ENCODE results near the gene PCBP2.

PCBP2 gene

DNA sequence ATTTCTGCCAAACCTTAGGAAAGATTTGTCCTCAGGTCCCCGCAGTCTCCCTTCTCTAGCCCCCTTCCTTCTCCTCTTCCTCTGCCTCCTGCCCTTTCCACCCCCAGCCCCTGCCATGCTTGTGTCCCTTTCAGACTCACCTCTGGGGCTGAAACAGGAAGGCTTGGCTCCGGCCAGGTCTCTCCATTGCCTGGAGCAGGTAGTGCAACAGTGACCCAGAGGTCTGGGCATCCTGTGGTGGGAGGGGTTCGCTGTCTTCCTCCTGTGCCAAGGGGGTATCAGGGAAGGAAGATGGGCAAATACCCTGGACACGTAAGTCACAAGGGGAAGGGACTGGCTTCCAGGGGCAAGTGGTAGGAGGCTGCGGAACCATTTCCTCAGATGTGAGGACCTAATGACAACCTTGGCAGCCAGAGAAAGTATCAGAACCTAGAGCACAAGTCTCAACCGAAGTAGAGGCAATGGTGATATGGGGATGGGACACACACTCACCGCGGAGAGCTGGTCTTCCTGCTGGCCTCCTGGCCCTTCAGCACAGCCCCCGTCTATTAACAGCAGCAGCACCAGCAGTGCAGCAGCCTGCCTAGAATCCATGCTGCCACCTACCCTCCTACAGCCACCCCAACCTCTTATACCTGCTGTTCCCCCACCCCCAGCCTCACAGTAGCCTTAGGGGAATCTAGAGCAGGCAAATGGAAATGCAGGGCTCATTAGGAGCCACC, 55.1 kb downstream of the PCBP2 start, which contains the start of gene NPFF:
NPFF (minus strand) TSS at position 604 of the 722 bp plus-strand sequence; CDS start at position 594, 10 bp downstream.
- no peak for DNase-seq

DNA sequence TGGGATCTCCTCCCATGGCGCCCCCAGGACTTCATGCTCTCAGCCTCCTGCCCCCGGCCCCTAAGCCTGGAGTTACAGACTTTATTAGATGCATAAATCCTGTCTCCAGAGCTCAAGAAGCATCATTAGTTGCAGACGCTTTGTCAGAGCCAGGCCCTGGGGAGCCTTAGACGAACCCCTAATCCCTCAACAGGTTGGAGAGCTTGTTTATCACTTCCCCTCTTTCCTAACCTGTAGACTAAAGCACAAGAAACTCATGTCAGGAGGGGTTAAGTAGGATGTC, 55.6 kb downstream of the PCBP2 start:
- no peak for DNase-seq

DNA sequence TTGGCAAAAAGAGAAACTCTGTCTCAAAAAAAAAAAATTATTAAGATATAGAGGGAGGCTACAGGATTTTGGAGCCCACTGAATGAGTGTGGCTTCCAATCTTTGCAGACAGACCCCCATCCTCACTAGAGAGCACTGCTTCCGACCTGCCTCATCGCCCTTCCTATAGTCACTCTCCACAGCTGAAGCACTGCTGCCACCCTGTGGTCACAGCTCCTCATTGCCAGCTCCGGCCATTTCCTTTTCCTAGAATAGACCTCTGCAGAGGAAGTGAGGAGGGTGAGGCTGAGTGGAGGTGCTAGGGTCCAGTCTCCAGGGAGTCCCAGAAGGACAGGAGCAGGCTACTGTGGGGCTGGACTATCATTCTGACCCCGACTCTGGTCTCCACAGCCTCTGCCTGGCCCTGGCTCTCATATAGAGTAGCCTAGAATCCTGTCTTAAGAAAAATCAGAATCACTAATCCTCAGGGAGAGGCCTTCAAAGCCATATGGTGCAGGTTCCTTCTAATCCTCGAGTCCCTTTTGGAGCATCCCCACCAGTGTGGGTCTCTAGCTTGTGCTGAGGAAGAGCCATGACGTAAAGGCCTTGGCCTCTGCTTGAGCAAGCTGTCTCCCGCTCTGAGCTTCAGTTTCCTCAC, 56.8 kb downstream of the PCBP2 start:
- DNase-seq = peak in 49 of 51 donors; percentile 17 to 88 (median 64)

DNA sequence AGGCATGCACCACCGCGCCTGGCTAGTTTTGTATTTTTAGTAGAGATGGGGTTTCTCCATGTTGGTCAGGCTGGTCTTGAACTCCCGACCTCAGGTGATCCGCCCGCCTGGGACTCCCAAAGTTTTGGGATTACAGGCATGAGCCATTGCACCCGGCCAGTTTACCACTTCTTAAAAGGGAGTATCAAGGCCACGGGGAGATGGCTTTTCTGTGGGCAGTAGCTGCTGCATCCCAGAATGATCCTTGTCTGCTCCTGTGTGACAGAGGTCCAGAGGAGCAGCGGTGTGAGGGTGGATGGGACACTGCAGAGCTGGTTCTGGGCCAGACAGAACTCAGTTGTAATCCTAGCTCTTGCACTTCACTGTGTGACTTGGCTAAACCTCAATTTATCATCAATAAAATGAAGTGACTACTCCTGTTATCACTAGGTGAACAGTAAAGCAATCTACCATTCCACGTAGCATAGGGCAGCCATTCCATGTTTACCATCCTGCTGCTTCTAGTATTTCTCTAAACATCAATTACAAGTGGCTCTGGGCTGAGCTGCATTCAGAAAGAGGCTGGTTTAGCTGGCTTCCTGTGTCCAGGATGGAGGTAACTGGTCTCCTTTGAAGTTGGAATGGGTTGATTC, 58.4 kb downstream of the PCBP2 start:
- DNase-seq = no peak

DNA sequence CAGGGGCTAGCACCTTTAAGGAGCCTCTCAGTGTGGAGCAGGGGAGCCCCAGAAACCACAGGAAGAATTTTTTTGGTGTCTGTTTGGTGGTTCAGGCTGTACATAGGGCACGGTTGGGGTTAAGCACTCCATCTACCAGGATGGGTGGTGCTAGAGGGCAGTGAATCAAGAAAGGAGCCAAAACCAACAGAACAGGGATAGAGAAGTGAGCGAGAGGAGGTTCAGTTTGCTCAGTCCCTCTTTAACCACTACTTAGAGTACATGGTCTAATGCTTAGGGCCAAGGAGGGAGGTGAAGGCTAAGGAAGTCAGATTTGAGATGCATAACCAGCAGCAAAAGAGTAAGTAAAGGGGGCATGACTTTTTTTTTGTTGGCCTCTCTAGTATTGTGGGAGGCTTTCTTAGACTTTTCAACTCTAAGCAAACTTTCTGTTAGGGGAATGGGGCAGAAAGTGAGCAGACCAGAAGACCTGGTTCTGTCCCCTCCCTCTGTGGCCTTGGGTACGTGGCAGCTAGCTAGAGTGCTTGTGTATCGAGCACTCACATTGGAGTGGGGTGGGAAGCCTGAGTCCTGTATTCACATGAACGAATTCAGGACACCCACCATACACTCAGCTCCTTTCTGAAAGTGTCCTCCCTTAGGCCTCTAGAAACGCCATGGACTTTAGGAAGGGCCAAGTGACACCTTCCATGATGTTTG, 62.0 kb downstream of the PCBP2 start:
- DNase-seq = no peak

DNA sequence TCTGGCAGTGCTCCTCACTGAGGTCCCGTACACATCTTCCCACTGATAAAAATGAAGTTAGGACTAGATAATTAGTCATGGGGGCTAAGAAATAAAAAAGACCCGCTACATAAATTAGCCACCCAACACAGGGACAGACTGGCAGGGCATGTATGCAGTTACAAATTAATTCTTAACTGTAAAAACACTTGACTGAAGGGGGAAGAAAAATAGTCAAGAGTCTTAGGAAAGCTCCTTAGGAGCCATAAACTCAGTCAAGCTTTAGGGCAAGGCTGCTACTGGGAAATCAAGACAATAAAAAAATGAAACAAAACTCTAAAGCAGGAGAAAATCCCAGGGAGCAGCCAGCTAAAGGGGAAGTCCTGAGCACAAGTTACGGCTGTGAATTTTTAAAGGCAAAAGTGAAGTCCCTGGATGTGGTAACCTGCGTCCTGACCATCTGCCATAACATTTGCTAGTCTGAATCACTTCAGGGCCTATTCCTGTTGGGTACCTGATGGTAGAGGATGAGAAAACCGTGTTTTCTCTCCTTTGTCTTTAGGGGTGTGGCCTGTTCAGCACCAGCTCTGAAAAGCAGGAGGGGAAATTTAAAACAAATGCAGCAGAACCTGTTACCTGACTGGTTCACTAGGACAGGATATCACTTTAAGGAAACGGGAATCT, 62.9 kb downstream of the PCBP2 start:
- no peak for DNase-seq

DNA sequence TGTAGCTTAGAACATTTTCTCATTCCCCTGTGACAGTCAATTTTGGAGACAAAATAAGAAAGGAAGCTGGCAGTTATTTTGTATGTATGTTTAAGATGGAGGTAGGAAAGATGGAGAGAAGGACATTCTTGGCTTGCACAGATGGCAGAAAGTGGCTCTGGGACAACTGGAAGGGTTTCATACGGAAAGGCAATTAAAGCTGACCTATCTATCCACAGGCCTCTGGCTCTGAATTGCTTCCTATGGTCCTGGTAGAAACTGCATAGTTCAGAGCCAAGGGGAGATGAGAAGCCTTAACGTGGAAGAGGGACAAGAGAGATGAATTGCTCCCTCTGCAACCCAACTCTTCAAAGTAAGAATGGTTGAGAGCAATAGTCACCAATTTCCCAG, 63.4 kb downstream of the PCBP2 start:
- no peak for DNase-seq

DNA sequence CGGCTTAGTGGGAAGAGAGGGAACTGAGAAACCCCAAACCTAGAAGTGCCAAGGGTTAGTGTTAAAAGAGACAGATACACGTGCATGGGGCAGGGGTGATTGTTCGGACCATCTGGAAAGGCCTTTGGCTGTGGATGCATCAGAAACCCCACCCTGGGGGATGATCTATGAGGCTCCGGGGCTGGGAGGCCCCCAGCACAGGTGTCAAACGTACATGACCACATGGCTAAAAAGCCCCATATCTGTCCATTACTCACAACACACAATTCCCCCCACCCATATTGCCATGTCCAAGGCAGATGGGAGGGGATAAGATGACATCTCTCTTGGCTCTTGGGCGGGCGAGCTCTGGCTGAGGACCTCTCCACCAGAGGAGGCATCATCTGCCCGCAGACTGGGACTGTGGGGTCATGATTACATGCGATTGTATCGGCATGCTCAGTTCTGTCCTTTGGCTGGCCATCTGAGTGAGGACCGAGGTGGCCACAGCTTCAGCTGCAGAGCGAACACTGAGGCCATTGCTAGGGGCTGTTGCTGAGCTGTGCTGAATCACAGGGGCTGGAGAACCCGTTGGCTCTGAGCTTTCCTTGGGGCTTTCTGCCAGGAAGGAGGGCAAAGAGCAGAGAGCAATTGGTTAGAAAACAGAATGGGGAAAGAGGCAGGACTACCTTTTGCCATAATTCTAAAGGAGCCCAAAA, 65.0 kb downstream of the PCBP2 start:
- no peak for DNase-seq

DNA sequence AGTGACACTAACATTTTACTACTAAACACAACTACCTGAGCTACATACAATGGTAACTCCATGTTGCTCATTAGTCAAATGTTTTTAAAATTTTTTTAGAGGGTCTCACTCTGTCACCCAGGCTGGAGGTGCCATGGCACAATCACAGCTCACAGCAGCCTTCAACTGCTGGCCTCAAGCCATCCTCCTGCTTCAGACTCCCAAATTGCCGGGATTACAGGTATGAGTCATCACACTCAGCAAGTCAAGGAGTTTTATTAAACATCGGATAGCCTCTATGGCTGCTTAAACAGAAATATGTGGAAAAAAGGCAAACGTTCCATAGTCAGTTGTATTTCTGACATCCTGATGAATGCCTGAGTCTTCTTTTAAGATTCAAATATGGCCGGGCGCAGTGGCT, 66.5 kb downstream of the PCBP2 start:
- no peak for DNase-seq

DNA sequence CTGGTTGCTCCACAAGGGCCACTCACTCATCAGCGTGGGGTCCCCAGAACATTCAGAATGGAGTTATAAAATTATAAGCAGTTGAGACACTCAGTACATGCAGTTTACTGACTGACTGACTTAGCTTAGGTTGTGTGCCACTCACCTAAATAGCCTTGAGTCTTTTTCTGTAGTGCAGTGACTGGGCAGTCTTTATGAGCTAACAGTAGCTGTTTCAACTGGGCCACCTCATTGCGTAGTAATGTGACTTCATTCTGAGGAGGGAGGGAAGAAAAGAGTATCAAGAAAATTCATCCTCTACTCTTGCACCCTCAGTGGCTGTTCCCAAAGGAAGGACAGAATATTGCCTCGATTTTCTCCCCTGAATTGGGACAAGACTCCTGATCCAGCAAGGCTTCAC, 71.2 kb downstream of the PCBP2 start:
- DNase-seq = no peak

DNA sequence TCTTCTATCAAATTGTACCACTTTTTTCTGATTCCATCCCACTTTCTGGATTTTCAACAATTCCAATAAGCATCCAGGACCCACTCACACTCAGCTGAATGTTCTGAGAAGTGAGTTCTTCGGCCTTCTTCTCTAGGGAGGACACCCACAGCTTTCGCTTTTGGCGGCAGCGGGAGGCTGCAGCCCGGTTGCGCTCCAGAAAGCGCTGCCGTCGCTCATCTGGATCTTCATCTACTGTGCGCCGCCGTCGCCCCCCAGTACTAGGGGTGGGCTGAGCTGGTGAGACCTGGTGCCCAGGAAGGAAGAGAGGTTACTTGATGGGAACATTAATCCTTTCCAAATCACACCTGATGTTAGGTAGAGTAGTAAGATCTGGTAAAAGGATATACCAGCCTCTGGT, 72.6 kb downstream of the PCBP2 start:
- no peak for DNase-seq

DNA sequence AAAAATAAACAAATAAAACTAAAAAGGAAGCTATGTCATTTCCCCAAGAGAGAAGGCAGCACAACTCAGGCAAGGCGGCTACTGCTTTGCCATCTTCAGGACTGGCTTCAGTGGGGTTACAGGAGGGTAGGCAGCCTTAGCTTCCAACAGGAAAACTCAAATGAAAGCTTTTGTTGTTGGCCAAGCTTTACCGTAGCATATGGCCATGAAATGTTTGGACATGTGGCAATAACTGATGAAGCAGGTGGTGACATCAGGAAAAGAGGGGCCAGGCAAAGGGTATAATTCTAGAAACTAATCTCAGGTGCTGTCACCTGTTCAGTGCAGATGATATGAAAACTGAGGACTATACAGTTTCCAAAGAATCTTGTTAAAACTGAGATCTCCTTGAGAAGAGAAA, 78.2 kb downstream of the PCBP2 start:
- DNase-seq = no peak
